ENCODE results near the gene REXO1. TPM values are rescaled to one million over a fixed set of nuclear protein-coding genes. Genes with fewer than 3 reads are reported as not detected.

The REXO1 gene
- total RNA-seq, 1 donor from 2014 or later = 8.7 TPM

DNA sequence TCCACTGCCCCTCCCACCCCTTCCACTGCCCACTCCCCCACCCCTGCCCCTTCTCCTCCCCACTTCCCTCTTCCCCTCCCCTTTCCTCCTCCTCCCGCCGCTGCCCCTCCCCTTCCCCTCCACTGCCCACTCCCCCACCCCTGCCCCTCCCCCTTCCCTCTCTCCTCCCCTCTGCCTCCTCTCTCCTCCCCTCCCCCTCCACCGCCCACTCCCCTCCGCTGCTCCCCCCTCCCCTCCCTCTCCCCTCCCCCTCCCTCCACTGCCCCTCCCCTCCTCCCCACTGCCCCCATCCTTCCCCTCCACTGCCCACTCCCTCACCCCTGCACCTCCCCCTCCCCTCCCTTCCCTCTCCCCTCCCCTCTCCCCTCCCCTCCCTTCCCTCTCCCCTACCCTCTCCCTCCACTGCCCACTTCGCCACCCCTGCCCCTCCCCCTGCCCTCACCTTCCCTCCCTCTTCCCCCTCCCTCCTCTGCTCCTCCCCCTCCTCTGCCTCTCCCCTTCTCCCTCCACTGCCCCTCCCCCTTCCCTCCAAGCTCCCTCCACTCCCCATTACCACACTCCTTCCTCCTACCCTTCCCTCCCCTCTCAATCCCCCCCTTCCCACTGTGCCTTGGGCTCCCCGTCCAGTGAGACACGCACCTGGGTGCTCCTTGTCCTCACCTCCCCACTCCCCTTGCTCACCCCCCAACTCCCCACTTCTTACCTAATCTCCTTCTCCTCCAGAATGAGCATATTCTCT, 58.1 kb downstream of the REXO1 start:
- DNase-seq = no peak

DNA sequence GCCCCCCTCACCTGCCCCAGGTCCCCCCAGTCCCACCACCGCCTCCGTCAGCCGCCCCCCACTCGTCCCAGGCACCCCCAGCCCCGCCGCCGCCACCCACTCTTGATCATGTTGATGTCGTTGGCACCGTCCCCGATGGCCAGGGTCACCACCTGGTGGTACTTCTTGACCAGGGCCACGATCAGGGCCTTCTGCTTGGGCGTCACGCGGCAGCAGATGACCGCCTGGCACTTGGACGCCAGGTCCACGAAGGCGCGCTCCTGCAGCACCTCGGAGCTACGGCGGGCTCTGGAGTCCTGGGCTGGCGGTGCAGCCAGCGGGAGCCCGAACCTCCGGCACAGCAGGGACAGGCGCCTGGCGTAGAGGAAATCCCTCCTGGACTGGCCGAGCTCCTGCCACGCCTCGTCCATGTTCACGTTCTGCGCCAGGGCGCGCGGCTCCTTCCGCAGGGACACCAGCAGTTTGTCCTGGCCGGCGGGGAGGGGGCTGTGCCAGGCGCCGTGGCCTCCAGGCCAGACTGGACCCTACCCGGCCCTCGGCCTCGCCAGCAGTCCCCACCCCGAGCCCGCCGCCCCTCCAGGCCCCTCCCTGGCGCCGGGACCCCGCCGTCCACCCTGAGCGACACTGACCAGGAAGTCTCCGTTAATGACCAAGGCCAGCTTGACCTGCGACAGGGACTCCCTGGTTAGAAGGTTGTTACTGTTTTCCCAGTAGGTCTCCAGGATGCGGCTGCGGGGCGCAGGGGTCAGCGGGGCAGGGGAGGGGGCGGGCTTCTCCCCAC, 58.8 kb downstream of the REXO1 start:
- DNase-seq = peak; percentile 11

DNA sequence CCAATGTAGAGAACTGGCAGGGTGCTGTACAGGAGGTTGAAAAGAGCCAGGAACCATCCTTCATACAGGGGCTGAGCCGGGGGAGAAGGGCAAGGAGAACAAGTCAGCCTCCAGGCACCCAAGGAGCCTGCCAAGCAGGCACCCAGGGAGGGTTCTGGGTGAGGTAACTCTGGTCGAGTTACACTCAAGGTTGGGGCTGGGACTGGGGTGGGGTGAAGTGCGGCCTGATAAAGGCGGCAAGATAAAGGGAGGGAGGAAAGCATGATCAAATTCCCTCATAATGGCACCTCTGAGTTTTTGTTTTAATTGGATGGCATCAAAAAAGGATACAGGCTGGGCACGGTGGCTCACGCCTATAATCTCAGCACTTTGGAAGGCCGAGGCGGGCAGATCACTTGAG, 61.2 kb downstream of the REXO1 start:
- DNase-seq = no peak

DNA sequence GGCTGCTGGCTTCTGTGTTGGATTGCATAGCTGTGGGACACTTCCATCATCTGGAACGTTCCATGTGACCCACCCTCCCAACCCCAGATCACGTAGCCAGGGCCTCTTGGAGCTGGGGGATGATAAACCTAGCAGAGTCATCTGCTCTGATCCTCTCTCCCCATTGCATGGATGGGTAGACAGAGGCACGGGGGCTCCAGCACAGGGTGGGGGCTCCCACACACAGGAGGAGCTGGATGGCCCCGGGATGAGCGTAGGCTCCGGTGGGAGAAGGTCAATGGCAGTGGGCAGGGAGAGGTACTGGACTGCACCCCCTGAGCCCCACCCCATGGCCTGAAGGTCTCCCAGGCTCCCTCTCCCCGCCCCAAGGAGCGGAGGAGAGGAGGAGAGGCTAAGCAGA, 61.6 kb downstream of the REXO1 start:
- no peak for DNase-seq

DNA sequence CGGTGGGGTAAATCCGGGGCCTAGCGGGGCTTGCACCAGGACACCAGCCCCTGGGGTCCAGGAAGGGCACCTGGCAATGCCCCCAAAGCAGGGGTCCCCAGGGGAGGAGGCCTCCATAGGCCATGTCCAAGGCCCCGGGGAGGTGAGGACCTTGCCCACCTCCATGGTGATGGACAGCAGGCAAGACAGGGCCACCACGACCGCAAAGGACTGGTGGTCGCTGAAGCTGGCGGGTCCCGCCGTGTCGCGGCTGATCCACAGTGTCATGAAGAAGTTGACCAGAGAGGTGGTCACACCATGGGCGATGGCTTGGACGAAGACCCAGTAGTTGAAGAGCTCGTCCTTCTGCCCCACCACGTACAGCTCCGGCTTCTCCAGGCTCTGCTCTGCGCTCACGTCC, 63.0 kb downstream of the REXO1 start:
- DNase-seq = no peak

DNA sequence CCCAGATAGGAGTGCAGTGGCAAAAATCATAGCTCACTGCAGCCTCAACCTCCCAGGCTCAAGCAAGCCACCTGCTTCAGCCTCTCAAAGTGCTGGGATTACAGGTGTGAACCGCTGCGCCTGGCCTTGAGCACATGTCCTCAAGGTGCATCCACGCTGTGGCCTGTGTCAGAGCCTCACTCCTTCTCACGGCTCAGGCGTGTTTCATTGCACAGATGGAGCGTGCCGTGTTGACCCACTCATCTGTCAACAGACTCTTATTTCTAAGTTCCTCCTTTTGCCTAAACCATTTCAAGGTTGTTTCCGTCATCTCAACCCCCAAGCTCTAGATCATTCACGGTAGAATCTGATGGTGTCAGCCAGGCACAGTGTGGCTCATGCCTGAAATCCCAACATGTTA, 64.4 kb downstream of the REXO1 start:
- DNase-seq = no peak

DNA sequence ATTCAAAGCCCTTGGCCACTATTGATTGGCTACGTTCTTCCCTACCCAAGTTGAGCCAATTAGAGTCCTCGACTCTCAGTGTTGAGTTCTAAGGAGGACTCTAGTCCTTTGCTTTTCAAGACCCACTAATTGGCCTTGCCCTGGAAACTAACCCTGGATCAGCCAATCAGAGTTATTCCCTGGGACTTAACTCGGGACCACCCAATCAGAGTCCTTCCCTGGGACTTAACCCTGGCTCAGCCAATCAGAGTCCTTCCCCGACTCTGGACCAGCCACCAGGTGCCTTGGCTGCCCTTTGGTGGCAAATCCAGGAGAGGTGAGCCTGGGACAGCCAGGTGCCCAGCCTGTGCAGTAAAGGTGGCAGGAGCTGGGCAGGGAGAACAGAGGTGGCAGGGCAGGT, 64.9 kb downstream of the REXO1 start:
- no peak for DNase-seq

DNA sequence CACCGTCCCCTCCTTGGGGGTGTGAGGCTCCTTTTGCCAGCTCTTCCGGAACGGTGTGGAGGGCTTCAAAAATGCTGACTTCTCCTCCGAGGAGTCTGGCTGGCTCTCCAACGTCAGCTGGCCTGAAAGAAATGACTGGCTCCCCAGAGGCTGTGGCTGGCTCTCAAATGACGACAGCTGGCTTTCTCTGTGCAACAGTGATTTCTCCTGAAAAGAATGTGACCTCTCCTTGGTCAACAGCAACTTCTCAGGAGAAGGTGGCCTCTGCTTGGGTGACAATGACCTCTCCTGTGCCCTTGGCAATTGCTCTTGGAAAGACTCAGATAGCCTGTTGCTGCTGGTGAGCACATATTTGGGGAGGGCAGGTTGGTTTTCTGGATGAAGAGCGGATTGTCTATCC, 65.8 kb downstream of the REXO1 start:
- DNase-seq = no peak

DNA sequence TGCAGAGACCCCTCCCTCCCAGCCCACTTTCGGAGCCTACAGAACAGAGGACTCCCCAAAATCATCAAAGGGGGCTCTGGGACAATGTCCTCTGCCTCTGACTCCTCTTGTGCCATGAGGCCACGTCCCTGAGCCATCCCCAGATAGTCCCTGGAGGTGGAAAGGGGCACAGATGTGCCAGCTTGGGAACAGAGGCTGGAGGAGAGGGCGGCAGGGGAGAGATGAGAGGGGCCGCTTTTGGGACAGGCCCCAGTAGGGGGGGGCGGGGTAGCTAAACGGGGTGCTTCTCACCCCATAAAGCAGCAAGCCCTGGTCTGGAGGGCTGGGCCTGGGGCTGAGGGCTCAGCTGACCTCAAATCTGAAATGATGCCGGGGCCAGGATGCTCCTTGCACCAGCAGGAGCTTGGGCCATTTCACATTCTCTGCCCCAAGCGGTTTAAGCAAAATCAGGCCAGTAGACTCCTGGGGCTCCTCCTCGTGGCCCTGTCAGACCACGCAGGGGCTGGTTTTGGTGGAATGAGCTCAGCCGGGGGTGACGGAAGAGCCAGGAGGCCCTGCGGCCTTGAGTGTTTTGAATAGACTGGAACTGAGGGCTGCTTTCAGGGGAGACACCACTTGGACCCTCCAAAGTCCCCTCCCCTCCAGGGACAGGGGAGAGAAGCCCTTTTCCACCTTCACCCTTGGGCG, 67.9 kb downstream of the REXO1 start:
- peak; percentile 12 for DNase-seq

DNA sequence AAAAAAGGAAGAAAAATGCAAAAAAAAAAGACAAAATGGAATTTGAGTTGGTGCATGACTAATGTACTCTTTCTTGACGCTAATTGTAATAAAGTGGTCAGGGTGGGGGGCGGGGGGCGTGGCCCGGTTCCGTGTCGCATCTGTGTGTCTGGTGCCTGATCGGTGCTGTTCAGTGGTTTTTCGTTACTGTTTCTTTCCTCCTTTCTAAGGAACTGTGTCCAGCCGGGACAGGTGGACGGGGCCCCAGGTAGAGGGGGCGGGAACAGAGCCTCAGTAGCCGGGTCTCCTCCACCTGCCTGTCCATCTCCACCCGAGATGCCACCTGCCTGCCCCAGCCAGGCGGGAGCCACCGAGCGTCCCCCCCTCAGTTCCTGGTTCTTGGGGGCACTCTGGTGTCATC, 68.7 kb downstream of the REXO1 start:
- no peak for DNase-seq

DNA sequence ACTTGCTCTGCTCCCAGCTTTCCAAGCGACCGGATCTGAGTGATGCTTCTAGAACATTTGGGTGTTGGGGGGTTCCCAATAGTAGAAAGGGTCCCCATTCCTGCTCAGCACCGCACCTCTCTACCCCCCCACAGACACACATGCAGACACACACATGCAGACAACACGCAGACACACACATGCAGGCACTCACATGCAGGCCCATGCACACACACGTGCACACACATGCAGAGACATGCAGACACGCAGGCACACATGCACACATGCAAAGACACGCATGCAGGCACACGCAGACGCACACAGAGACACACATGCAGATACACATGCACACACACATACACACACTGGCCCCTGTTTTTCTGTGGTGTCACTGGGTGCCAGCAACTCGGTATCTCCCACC, 71.1 kb downstream of the REXO1 start:
- no peak for DNase-seq

DNA sequence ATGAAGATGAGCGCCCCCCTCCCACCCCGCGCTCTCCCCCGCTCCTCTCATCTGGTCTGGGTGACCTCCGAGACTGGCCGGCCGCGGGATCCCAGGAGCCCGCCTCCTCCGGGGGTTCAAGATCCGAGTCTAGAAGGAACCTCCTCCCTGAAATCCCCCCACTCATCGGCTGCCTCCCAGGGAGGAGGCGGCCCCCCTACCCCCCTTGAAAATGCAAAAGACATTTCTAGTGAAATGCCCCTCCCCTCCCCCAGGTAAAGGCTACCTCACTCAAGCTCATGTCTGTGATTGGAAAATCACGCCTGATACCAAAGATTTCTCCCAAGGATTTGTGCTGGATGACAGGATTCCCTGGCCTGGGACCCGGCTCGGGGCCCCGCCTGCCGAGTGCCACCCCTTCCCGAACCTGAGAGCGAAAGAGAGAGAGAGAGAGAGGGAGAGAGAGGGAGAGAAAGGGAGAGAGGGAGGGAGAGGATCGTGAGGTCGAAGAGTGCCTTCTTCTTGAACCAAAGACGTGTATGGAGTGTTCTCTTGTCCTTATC, 71.6 kb downstream of the REXO1 start:
- no peak for DNase-seq

DNA sequence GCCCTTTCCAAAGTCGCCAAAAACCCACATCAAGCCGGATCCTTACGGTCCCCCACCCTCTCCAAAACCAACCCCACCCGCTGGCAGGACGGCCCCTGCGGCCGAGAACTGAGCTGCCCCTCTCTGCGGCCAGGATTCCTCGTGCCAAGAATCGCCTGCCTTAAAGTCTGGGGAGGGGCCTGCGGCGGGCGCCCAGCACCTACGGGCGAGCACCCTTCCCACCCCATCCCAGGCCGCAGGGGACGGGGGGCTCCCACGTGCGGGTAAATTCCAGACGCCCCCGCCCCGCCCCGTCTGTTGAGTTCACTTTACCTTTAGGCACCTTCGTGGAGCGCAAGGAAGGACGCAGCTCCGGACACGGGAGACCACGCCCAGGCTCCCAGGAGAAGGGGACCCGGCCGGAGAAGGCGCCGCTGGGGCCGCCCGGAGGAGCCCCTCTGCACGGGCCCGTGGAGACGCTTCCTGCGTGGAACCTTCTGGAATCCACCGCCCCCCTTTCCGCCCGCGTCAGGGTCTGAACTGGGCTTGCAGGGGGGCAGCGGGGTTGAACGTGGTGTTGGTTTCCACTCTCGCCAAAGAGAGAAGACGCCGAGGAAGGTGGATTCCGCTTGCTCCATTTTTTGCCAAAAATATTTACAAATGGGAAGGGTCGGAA, 72.2 kb downstream of the REXO1 start:
- DNase-seq = no peak

DNA sequence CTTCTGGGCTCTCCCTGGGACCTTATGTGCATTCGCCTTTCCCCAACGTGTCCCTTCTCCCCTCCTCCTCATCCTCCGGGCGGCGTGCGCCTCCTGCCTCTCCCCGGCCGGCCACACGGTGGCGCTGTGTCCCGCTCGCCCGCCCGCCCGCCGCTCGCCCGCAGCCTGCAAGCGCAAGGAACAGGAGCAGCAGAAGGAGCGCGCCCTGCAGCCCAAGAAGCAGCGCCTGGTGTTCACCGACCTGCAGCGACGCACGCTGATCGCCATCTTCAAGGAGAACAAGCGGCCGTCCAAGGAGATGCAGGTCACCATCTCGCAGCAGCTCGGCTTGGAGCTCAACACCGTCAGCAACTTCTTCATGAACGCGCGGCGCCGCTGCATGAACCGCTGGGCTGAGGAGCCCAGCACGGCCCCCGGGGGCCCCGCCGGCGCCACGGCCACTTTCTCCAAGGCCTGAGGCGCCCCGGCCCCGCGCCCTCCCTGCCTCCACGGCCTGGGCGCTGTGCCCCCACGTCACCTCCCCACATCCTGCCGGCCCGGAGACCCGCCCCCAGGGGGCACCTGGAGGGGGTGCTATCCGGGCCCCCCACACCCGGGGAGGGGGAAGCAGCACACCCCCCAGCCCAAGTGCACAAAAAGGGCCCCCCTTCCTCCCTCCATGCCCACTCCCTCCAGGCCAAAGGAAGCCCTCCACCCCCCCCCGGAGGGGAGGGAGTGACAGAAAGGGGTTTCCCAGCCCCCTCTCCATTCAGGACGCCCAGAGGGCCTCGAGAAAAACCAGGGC, 73.1 kb downstream of the REXO1 start:
- peak; percentile 10 for DNase-seq

DNA sequence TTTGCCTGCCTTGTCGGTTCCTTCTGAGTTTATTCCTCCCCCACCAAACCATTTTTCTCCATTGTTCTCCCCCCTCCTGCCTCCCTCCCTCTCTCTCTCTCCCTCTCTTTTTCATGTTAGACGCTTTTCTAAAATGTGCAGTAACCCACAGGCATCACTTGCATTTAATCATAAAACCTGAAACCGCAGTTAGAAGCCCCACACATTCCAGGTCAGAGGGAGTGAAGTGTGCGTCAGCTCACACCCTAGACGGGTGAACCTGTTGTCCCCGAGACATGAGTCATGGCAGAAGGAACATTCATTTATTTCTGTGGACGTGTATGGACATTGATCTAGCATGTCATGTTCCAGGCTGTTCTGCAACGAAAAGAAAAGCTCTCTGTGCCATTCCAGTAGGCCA, 75.1 kb downstream of the REXO1 start:
- DNase-seq = no peak

DNA sequence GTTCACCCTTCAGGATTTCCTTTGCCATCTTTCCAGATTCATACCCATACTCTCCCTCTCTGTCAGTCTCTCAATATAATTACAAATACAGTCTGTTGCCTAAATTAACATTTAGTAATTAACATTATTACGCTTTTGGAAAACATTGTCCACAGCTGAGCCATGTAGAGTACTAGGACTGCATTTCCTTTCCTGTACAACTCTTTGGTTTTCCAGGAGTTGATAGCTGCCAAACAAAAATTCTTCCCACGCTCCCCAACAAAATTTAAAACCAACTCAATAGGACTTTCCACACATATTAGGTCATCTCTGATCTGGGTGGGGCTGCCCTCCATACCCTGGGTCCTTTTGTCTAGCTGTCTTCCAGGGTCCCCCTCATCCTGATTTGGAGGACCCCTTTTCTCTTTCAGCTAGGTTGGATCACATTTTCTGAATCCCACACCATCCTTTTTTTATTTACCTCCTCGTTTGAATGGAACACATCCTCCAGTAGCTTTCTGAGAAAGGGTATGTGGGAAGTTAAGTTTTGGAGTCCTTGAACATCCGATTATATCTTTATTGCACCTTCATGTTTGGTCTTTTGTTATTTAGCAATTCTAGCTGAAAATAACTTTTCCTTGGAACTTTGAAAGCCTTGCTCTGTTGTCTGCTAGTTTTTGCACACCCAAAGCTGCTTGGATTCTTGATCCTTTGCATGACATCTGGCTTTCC, 77.3 kb downstream of the REXO1 start:
- DNase-seq = no peak

DNA sequence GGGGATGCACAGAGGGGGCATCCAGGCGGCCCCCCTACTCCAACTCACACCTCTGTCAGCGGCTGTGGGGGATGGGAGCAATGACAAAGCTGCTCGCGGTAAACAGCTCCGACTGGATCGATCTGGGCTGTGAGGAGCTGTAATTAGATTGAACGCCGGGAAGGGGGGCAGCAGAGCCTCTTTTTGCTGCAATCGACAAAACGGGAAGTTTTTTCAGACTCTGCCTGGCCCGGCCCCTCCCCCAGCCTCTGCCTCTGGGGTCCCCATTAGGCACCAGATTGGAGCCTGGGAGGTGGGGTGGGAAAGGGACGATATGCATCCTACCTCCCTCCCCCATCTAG, 78.7 kb downstream of the REXO1 start:
- no peak for DNase-seq

DNA sequence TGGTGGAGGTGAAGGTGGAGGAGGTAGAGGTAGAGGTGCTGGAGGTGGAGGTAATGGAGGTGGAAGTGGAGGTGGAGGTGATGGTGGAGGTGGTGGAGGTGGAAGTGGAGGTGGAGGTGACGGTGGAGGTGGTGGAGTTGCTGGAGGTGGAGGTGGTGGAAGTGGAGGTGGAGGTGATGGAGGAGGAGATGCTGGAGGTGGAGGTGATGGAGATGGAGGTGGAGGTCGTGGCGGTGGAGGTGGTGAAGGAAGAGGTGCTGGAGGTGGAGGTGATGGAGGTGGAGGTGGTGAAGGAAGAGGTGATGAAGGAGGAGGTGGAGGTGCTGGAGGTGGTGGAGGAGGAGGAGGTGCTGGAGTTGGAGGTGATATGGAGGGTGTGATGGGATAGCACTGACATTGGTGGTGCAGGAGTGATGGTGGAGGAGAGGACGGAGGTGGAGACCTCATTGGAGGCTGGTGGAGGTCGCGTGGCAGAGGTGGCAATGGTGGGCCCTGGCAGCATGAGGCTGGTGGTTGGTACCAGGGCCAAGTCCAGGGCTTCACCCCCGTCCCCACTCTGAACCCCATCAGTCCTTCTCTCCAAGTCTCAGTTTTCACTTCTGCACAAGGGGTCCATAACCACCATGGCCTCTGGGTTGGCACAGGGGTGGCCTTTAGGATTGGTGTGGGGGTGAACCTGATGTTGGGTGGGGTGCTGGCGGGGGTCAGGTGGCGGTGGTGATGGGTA, 79.2 kb downstream of the REXO1 start:
- no peak for DNase-seq

DNA sequence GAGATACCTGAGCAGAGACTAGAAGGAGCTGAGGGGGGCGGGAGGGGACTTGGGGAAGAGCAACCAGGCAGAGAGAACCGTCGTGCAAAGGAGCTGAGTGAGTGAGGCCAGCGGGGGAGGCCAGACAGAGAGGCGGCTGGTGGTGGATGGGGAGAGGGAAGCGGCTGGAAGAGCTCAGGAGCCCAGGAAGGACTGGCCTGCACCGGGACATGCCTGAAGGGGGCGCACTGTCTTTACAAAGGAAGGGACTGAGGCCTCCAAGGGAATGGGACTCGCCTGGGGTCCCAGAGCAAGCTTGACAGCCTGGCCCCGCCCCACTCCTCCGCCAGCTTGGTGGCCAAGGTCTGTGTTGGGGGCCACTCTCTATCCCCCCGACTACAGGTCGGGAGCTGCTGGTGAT, 80.0 kb downstream of the REXO1 start:
- peak; percentile 37 for DNase-seq

DNA sequence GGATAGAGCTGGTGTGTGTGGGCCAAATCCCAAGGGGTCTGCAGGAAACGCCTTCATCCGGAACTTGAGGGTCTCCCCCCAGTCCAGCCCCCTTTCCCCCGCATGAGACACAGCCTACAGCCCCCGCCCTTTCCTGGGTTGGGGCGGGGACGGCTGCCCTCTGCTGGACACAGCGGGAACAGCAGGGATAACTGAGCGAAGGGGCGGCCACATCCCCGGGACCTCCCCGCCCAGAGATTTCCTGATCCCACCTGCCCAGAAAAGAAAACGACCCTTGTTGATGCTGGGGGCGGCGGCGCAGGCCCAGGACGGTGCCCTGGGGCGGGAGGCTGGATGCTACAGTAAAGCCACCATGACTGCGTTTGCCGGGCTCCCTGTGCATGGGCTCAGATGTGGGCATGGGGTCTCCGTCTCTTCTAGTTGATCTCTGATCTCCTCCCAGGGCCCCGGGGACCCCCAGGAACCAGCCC, 80.8 kb downstream of the REXO1 start:
- peak; percentile 50 for DNase-seq
